PC-9 (cell line): ENCODE measurements around the gene THAP2.

Source experiments
- CTCF ChIP-seq: fragments of 200-600 bp; sonication (generic); conservative IDR thresholded peaks from 2 replicates; pipeline ENCODE4 v1.6.1; 2017; ENCODE audit warnings: mixed run types, antibody characterized with exemption, mild to moderate bottlenecking, moderate library complexity
- EZH2 ChIP-seq: fragments of 200-600 bp; sonication (generic); IDR thresholded peaks from 2 replicates; pipeline ENCODE4 v1.8.0; 2017; ENCODE audit warnings: antibody characterized with exemption, low read depth

- TF ChIP-seq CTCF (no peak), EZH2 (no peak)
Measured at GRCh38 chr12:71721783-71722505, 57.8 kb downstream of the THAP2 start.
